Measurements from ENCODE around the gene DIS3L2. TPM values are rescaled to one million over a fixed set of nuclear protein-coding genes. Genes with fewer than 3 reads are reported as not detected.

Gene DIS3L2
- total and polyA plus RNA-seq, 2 of the 8 experiments (the other 6 are each of a cell fraction or from before 2014, with no cell fraction given): 11.5 to 21.6 TPM

DNA sequence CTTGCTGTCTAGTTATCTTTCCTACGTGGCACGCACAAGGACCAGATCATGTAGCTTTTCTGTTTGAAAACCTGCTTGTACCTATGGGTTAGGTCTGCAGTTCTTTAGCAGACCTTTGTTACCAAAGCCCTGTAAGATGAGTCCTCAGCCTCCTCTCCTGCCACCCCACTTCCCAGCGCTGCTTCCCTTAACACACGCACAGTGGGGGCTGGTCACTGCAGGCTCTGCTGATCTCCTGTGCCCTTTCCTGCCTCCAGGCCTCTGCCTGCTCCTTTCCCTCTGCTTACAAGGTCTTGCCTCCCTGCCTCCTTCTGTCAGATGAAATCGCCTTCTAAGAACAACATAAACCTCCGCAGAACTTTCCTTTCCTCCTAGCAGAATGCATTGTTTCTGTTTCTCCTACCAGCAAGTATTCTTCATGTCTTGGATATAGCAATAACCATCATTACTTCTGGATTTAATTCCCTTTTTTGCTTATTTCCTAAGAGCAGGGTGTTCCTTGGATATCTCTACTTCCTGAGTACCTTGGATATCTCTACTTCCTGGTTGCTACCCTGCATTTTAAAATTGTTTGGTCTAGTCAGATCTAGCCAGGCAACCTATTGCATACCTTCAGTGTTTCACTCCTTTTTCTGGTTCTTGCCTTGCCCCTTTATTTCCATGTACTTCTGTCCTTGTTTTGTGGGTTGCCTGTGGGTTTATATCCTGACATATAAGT is 257.4 kb downstream of the DIS3L2 start:
- Histone ChIP-seq H3K56ac (replicated peaks; ENCODE audit: insufficient read length, low read depth, low read length) (no peak overlapping the region), H3K27me3 (replicated peaks in 1 of 4; ENCODE audit: control insufficient read depth in 3 of 4, extremely low read depth in 1 of 4, insufficient read depth in 3 of 4, low read length in 3 of 4) (no peaks in the 10 kb centered on the region), H3K4me1 (replicated peaks in 1 of 4; ENCODE audit: control insufficient read depth in 3 of 4, insufficient read depth in 4 of 4, low read length in 3 of 4) (no peaks in the 10 kb centered on the region), H3K27ac (ENCODE audit: low read depth, low read length) (no peak overlapping the region), H3K4me2 (ENCODE audit: insufficient read depth in 1 of 2, low read depth in 2 of 2, low read length in 2 of 2) (no peak overlapping the region), H3K18ac (ENCODE audit: extremely low read depth, low read length) (no peak overlapping the region), H2AFZ (ENCODE audit: low read length) (no peak overlapping the region), H2BK5ac (ENCODE audit: low read depth, low read length) (no peak overlapping the region), H2BK120ac (replicated peaks; ENCODE audit: low read depth, low read length) (no peak overlapping the region), H3K79me1 (ENCODE audit: low read depth, low read length) (no peaks in the 10 kb centered on the region), H2AK5ac (ENCODE audit: low read depth, low read length) (no peak overlapping the region), H4K91ac (replicated peaks; ENCODE audit: insufficient read length, low read length) (no peak overlapping the region), H2BK15ac (ENCODE audit: low read length) (no peak overlapping the region), H4K5ac (ENCODE audit: insufficient read length, low read depth, low read length) (no peak overlapping the region), H3K4me3 (ENCODE audit: extremely low read depth in 1 of 4, insufficient read depth in 2 of 4, low read depth in 3 of 4, low read length in 4 of 4) (no peak overlapping the region), H3K4ac (replicated peaks; ENCODE audit: insufficient read length, low read depth, low read length) (no peak overlapping the region), H3K23me2 (ENCODE audit: low read depth, low read length) (no peaks in the 10 kb centered on the region; the same call in 1 of the 2 replicates), H3K36me3 (ENCODE audit: control insufficient read depth in 2 of 4, insufficient read depth in 4 of 4, low read length in 3 of 4) (no peaks in the 10 kb centered on the region), H4K20me1 (replicated peaks in 1 of 2; ENCODE audit: control insufficient read depth in 1 of 2, insufficient read depth in 2 of 2, low read length in 2 of 2) (no peaks in the 10 kb centered on the region), H3K79me2 (ENCODE audit: control insufficient read depth in 1 of 2, insufficient read depth in 2 of 2, low read length in 2 of 2) (no peaks in the 10 kb centered on the region), H2BK12ac (ENCODE audit: low read depth, low read length) (no peak overlapping the region), H3K14ac (ENCODE audit: insufficient read length) (no peak overlapping the region), H3K23ac (ENCODE audit: insufficient read length) (no peak overlapping the region), H3K9me3 (ENCODE audit: insufficient read depth in 2 of 2, low read depth in 1 of 2, low read length in 1 of 2) (no peaks in the 10 kb centered on the region), H4K8ac (ENCODE audit: extremely low read depth, insufficient read depth, low read length) (no peak overlapping the region), H2BK20ac (ENCODE audit: low read length) (no peak overlapping the region), H3K9ac (replicated peaks in 1 of 4; ENCODE audit: extremely low read depth in 1 of 4, low read depth in 3 of 4, low read length in 3 of 4) (no peak overlapping the region)
- 75% methylated on average over 6 of the region's 6 CpGs; no CpG with 5 or more reads in 1 of the 2 experiments for WGBS, 2 experiments (ENCODE audit: extremely low coverage in 1 of 2, insufficient coverage in 1 of 2, insufficient read length in 1 of 2, insufficient replicate concordance in 2 of 2, low coverage in 1 of 2, low lambda C conversion rate in 2 of 2, missing lambda C conversion rate in 1 of 2)
- no peak for DNase-seq (ENCODE audit: low read depth in 1 of 2, low spot score in 2 of 2)
- POLR2A ChIA-PET (ENCODE audit: partially characterized antibody): interaction anchor here (1.3 kb wide), 1 partner anchor 78 kb away, joined by 3 read pairs; no protein-coding TSS in a partner anchor
- TF ChIP-seq MAFK (IDR thresholded peaks at IDR 0.05; ENCODE audit: low read depth, low read length) (no peak), TCF12 (IDR thresholded peaks at IDR 0.05; ENCODE audit: low read depth, low read length) (no peak), RBBP5 (IDR thresholded peaks at IDR 0.05; ENCODE audit: borderline replicate concordance, low read depth, low read length) (no peak), GABPA (IDR thresholded peaks at IDR 0.05; ENCODE audit: borderline replicate concordance, insufficient read depth, low read length) (no peak), RXRA (IDR thresholded peaks at IDR 0.05; ENCODE audit: insufficient read depth, low read depth, low read length) (no peak), SP2 (IDR thresholded peaks at IDR 0.05; ENCODE audit: low read length) (no peak)
- CTCF ChIA-PET (ENCODE audit: partially characterized antibody): interaction anchor here (1.5 to 5.1 kb wide), 3 partner anchors 11 to 294 kb away, joined by 4 to 18 read pairs (median 6); no protein-coding TSS in a partner anchor
- FAIRE-seq: peak; percentile 7

All from H1 (cell line).